GM18873 (cell line): ENCODE results near the gene F7.
"Not testable (repeated sequence)": the region's sequence is repeated elsewhere in the genome, so short reads cannot be mapped to it uniquely, and the experiment has no call there.

Source experiments
- ATAC-seq: cut with Tn5 transposase; IDR thresholded peaks from one replicate; pipeline ENCODE4 v1.9.1; 2021; ENCODE audit warnings: mild to moderate bottlenecking, moderate library complexity, moderate number of reproducible peaks; ENCODE audit not compliant: unreplicated experiment, low FRiP score

The F7 gene

DNA sequence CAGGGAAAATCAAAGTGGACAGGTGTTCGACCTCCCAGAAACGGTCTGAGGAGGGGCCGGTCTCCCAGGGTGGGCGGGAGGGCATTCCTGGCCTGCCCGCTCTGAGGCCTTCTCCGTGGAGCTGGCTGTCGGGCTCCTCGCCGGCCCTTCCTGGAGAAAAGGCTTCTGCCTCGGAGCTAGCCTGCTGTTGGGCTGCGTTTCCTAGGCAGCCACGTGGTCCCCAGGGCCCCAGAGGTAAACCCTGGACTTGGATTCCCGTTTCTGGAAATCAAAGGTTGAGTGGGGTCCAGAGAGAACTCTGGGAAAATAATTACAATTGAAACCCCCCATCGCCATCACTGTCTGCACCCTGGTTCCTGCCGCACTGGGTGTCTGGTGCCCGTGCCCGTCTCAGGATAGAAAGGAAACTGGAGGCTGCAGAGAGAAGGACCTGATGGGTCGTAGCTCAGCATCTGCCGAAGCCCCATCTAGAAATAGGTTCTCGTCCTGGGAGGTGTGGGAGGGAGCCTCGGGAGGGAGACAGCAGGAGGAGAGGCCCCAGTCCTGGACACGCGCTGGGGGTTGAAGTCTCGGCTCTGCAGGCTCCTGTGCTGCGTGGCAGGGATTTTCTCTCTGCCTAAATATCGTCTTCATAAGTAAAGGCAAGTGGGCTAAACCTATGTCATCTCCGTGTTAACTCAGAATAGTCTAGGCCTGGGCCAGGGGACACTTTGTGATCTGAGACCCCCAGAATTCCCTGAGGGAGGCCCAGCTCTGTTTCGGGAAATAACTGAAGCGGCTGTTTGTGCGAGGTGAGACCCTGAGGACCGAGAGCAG, 45.2 kb downstream of the F7 start:
- no peak for ATAC-seq

GRCh38 chr13:113151745-113152690, 46.4 kb downstream of the F7 start:
- ATAC-seq = no peak

GRCh38 chr13:113152691-113152983, 47.0 kb downstream of the F7 start:
- no peak for ATAC-seq

DNA sequence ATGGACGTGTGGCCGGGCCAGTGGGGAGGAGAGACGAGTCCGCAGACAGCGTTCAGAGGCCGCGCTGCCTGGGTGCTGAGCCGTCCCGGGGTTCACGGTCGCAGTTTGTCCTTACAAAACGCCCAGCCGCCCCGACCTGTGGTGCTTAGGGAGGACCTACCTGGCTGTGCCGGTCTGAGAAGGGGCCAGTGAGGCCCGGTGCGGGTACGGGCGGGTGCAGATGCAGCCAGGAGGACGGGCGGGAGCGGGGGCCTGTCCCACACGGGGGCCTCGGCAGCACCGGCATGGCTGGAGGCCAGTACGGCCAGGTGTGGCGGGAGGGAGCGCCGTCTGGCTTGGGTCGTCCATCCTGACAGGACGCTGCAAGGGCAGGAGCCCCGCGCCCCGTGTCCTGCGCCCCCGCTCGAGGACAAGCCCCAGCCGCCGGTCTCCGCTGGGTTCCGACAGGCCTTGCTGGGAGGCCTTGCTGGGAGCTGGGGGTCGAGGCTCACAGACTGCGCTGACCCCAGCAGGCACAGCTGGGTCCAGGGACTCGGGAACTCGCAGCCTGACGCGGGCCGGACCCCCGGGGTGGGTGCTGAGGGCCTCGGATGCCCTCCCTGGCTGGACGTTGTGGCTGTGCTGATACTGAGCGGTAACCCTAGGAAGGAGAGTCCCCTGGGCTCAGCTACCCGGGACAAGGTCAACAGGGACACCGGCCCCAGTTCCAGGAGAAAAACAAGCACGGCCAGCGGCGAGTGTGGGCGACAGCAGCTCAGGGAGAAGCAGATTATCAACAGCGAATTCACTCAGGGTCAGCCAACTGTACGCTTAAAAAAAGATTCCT, 47.6 kb downstream of the F7 start:
- ATAC-seq = peak; percentile 23

- peak; percentile 43 for ATAC-seq
These were observed 48.5 kb downstream of the F7 start for GRCh38 chr13:113153810-113154748.

GRCh38 chr13:113155201-113155600, 49.6 kb downstream of the F7 start:
- no peak for ATAC-seq

GRCh38 chr13:113155982-113156655, 50.5 kb downstream of the F7 start:
- ATAC-seq = no peak

GRCh38 chr13:113157206-113157928, 51.8 kb downstream of the F7 start:
- no peak for ATAC-seq

- ATAC-seq = no peak
These were observed 52.5 kb downstream of the F7 start, which contains the start of gene PROZ for GRCh38 chr13:113157929-113158747. PROZ (plus strand) TSS chr13:113158648; CDS start chr13:113158661, 13 bp downstream.

GRCh38 chr13:113158946-113159345, 53.4 kb downstream of the F7 start:
- no peak for ATAC-seq

- ATAC-seq = no peak
These were observed 54.1 kb downstream of the F7 start for GRCh38 chr13:113159701-113160100.

GRCh38 chr13:113160983-113161382, 55.4 kb downstream of the F7 start:
- ATAC-seq = no peak

GRCh38 chr13:113161433-113161832, 55.8 kb downstream of the F7 start:
- no peak for ATAC-seq

DNA sequence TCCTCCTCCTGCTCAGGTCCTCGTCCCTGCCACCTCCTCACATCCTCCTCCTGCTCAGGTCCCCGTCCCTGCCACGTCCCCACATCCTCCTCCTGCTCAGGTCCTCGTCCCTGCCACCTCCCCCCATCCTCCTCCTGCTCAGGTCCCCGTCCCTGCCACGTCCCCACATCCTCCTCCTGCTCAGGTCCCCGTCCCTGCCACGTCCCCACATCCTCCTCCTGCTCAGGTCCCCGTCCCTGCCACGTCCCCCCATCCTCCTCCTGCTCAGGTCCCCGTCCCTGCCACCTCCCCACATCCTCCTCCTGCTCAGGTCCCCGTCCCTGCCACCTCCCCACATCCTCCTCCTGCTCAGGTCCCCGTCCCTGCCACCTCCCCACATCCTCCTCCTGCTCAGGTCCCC, 56.4 kb downstream of the F7 start:
- ATAC-seq = not testable (repeated sequence)

DNA sequence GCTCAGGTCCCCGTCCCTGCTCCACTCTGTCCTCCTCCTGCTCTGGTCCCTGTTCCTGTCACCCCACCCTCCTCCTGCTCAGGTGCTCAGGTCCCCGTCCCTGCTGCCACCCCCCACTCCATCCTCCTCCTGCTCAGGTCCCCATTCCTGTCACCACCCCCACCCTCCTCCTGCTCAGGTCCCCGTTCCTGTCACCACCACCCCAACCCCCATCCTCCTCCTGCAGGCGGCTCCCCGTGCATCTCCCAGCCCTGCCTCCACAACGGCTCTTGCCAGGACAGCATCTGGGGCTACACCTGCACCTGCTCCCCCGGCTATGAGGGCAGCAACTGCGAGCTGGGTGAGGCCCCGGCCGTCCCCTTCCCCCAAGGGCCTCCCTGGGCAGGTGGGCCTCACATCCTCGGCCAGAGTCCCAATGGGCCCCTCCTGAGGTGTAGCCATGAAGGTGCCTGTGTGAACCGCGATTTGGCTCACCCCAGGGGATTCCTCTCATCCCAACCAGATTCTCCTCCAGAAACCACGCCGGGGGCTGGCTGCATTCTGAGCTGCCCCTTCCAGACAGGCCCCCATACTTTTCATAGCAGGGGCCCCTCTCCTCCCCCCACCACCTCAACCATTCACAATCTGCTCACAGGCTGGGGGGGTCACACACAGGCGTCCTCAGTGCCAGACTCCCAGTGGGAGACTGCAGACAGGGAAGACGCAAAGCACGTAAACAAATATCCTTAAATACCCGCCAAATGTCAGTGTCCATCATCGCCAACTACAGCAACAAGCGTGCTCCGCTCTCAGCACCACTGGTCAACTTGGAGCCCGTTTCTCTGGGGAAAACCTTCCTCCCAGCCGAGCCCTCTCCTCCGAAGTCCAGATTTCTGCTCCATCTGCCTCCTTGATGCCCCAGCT, 57.4 kb downstream of the F7 start:
- no peak for ATAC-seq

- no peak for ATAC-seq
These were observed 58.9 kb downstream of the F7 start for GRCh38 chr13:113164492-113164891.

DNA sequence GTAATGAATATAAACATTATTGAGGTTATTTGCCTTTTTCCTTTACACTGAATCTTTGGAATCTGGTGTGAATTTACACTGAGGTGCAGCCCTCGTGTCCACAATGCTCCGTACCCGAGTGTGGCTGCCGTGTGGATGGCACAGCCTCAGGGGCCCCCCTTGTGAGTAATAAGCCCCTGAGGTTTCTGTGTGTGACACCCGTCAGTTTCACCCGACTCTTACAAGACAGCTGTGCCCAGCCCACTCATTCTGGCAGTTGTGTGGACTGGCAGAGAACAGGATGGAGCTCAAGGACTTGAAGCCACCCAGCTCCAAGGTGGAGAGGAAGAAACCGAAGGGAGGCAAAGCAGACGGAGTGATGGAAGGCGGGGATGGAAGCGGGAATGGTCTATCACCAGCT, 60.7 kb downstream of the F7 start:
- ATAC-seq = no peak
